Esophagus mucosa (tissue), 1 donor: ENCODE results near the gene ZNF783. TPM values are rescaled to one million over a fixed set of nuclear protein-coding genes. Genes with fewer than 3 reads are reported as not detected.
"Not testable (repeated sequence)": the region's sequence is repeated elsewhere in the genome, so short reads cannot be mapped to it uniquely, and the experiment has no call there.

Experiments used
- ATAC-seq: fragments of 200-7000 bp; cut with Tn5 transposase; one replicate; pipeline ENCODE4 v1.9.1; 2020
- total RNA-seq: library from RNA; stranded (reverse); gene quantifications from one replicate; pipeline ENCODE4 v1.2.4, GENCODE V29; 2023
- donor health status: DM: yes; HTN: yes; CAD: no.

ZNF783 gene
- total RNA-seq, 1 donor from 2014 or later = 5.8 TPM

GRCh38 chr7:149241696-149242095 is 20.3 kb upstream of the ZNF783 start:
- no peak for ATAC-seq

GRCh38 chr7:149245244-149245643 is 16.8 kb upstream of the ZNF783 start:
- peak; percentile 93 for ATAC-seq

- no peak for ATAC-seq
Observed at GRCh38 chr7:149245744-149246143, 16.3 kb upstream of the ZNF783 start.

GRCh38 chr7:149248777-149249176 is 13.2 kb upstream of the ZNF783 start:
- no peak for ATAC-seq

GRCh38 chr7:149250151-149250550 is 11.8 kb upstream of the ZNF783 start:
- ATAC-seq = not testable (repeated sequence)

GRCh38 chr7:149251518-149251917 is 10.5 kb upstream of the ZNF783 start:
- not testable (repeated sequence) for ATAC-seq

GRCh38 chr7:149252378-149252777 is 9.6 kb upstream of the ZNF783 start:
- no peak for ATAC-seq

- no peak for ATAC-seq
Observed at GRCh38 chr7:149253665-149254064, 8.3 kb upstream of the ZNF783 start.

- ATAC-seq = no peak
Observed at GRCh38 chr7:149254181-149254858, 7.7 kb upstream of the ZNF783 start.

GRCh38 chr7:149255174-149255573 is 6.8 kb upstream of the ZNF783 start:
- ATAC-seq = no peak

- ATAC-seq = no peak
Observed at GRCh38 chr7:149256568-149256967, 5.4 kb upstream of the ZNF783 start.

- peak; percentile 39 for ATAC-seq
Observed at GRCh38 chr7:149257146-149257545, 4.8 kb upstream of the ZNF783 start.

- no peak for ATAC-seq
Observed at GRCh38 chr7:149261316-149261828, 624 bp upstream of the ZNF783 start.

- no peak for ATAC-seq
Observed at GRCh38 chr7:149266451-149266850, 4.5 kb downstream of the ZNF783 start.

- ATAC-seq = no peak
Observed at GRCh38 chr7:149267733-149268132, 5.7 kb downstream of the ZNF783 start.

- ATAC-seq = not testable (repeated sequence)
Observed at GRCh38 chr7:149274424-149274823, 12.4 kb downstream of the ZNF783 start.

- no peak for ATAC-seq
Observed at GRCh38 chr7:149277871-149278270, 15.9 kb downstream of the ZNF783 start.

GRCh38 chr7:149278396-149278795 is 16.4 kb downstream of the ZNF783 start:
- no peak for ATAC-seq

- ATAC-seq = no peak
Observed at GRCh38 chr7:149279111-149279743, 17.2 kb downstream of the ZNF783 start.

GRCh38 chr7:149280151-149280550 is 18.2 kb downstream of the ZNF783 start:
- no peak for ATAC-seq

- ATAC-seq = no peak
Observed at GRCh38 chr7:149280661-149281507, 18.9 kb downstream of the ZNF783 start.

- ATAC-seq = no peak
Observed at GRCh38 chr7:149281508-149282330, 19.7 kb downstream of the ZNF783 start.

GRCh38 chr7:149282331-149282655 is 20.3 kb downstream of the ZNF783 start:
- no peak for ATAC-seq
